ENCODE measurements around the gene CARD19. TPM values are rescaled to one million over a fixed set of nuclear protein-coding genes. Genes with fewer than 3 reads are reported as not detected.

CARD19 gene
- total RNA-seq, 1 experiment from 2014 or later: 36.6 TPM

GRCh38 chr9:93081931-93082330 is 14.1 kb upstream of the CARD19 start:
- POLR2A ChIA-PET: interaction anchor here (0.7 kb wide), 1 partner anchor 485 kb away, joined by 3 read pairs; no protein-coding TSS in a partner anchor
- no peak for TF ChIP-seq CTCF (IDR thresholded peaks at IDR 0.05; ENCODE audit: unreplicated experiment)
- CTCF ChIA-PET: interaction anchor here (0.6 kb wide), 1 partner anchor 92 kb away, joined by 4 read pairs; no protein-coding TSS in a partner anchor
- no TSS peak for BruUV-seq (replicated peaks)
- Mint-ChIP-seq H3K27me3 (ENCODE audit: insufficient read depth, unreplicated experiment) (no peaks in the 10 kb centered on the region), H3K4me1 (ENCODE audit: insufficient read depth, unreplicated experiment) (no peaks in the 10 kb centered on the region), H3K9me3 (ENCODE audit: unreplicated experiment) (no peaks in the 10 kb centered on the region), H3K36me3 (ENCODE audit: insufficient read depth, unreplicated experiment) (no peaks in the 10 kb centered on the region), H3K4me3 (ENCODE audit: unreplicated experiment) (no peak overlapping the region), H3K27ac (ENCODE audit: low read depth, unreplicated experiment) (no peak overlapping the region)
- intact Hi-C loops (cut with micrococcal nuclease): no loop called here
- DNase-seq (ENCODE audit: unreplicated experiment): no peak

- H3K4me1 Mint-ChIP-seq (ENCODE audit: insufficient read depth, unreplicated experiment): no peaks in the 10 kb centered on the region
- no peaks in the 10 kb centered on the region for H3K36me3 Mint-ChIP-seq (ENCODE audit: insufficient read depth, unreplicated experiment)
- no TSS peak for BruUV-seq (replicated peaks)
- intact Hi-C loops (cut with micrococcal nuclease): no loop called here
- CTCF ChIA-PET: no interaction called here
- no peak overlapping the region for H3K27ac Mint-ChIP-seq (ENCODE audit: low read depth, unreplicated experiment)
- no peak for DNase-seq (ENCODE audit: unreplicated experiment)
- no peaks in the 10 kb centered on the region for H3K27me3 Mint-ChIP-seq (ENCODE audit: insufficient read depth, unreplicated experiment)
- H3K9me3 Mint-ChIP-seq (ENCODE audit: unreplicated experiment): no peaks in the 10 kb centered on the region
- H3K4me3 Mint-ChIP-seq (ENCODE audit: unreplicated experiment): no peak overlapping the region
- POLR2A ChIA-PET: no interaction called here
- no peak for TF ChIP-seq CTCF (IDR thresholded peaks at IDR 0.05; ENCODE audit: unreplicated experiment)
Measured at GRCh38 chr9:93082841-93083411, 13.1 kb upstream of the CARD19 start.

DNA sequence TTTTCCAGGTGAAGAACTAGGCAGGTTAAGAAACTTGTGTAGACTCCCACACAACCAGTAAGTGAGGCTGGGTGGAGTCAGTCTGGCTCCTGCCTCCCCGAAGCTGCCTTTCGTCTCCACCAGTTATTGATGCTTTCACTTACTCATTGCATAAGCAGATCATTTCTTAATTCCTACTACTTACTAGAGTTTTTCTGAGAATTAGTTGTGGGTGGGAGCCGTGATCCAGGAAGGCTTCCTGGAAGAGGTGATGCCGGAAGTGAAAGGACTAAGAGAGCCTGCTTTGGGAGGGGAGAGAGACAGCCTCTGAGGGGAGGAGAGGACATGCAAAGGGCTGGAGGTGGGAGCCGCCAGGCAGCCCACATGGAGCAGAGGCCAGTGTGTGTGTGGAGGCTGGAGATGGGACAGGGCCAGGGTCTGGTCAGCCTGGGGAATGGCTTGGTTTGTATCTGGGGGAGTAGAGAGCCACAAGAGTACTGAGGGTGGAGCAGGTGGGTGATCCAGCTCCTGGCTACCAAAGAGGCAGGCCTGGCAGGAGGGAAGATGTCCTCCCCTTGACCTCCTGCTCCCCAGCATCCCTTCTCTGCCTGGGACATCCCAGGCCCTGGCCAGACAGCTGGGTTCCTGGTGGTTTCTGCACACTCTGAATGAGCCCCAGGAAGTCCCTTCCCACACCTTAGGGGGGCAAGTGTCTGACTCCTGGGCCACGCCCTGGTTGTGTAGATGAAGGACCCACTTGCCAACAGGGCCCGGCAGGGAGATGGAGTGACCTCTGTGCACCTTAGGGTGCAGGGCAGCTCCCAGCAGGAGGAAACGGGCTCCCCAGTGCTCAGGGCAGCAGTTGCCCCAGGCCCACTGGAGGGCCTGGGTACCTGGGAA is 12.2 kb upstream of the CARD19 start:
- POLR2A ChIA-PET: no interaction called here
- CTCF ChIA-PET: interaction anchor here (0.6 kb wide), 1 partner anchor 126 kb away, joined by 3 read pairs; no protein-coding TSS in a partner anchor
- TF ChIP-seq CTCF (IDR thresholded peaks at IDR 0.05; ENCODE audit: unreplicated experiment): no peak
- BruUV-seq (replicated peaks): no TSS peak
- Mint-ChIP-seq H3K9me3 (ENCODE audit: unreplicated experiment) (peaks cover 5% of the 10 kb centered on the region), H3K4me3 (ENCODE audit: unreplicated experiment) (no peak overlapping the region), H3K4me1 (ENCODE audit: insufficient read depth, unreplicated experiment) (no peaks in the 10 kb centered on the region), H3K27me3 (ENCODE audit: insufficient read depth, unreplicated experiment) (no peaks in the 10 kb centered on the region), H3K27ac (ENCODE audit: low read depth, unreplicated experiment) (no peak overlapping the region), H3K36me3 (ENCODE audit: insufficient read depth, unreplicated experiment) (no peaks in the 10 kb centered on the region)
- no peak for DNase-seq (ENCODE audit: unreplicated experiment)
- intact Hi-C loops (cut with micrococcal nuclease): no loop called here

DNA sequence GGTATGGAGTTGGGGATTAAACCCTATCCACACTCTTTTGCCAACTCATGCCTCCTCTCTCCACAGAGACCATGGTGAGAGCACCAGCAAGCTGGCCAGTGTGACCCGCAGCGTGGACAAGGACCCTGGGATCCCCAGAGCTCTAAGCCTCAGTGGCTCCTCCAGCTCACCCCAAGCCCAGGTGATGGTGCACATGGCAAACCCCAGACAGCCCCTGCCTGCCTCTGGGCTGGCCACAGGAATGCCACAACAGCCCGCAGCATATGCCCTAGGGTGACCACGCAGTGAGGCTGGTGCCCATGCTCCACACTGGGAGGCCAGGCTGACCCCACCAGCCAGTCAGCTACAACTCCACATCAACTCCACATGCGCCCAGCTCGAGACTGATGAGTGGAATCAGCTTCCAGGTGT is 11.5 kb upstream of the CARD19 start:
- no TSS peak for BruUV-seq (replicated peaks)
- peaks cover 5% of the 10 kb centered on the region for H3K9me3 Mint-ChIP-seq (ENCODE audit: unreplicated experiment)
- TF ChIP-seq CTCF (IDR thresholded peaks at IDR 0.05; ENCODE audit: unreplicated experiment): no peak
- ChIA-PET POLR2A (no interaction called here), CTCF (interaction anchor here (0.6 kb wide), 1 partner anchor 126 kb away, joined by 3 read pairs; no protein-coding TSS in a partner anchor)
- H3K27ac Mint-ChIP-seq (ENCODE audit: low read depth, unreplicated experiment): no peak overlapping the region
- no peaks in the 10 kb centered on the region for H3K27me3 Mint-ChIP-seq (ENCODE audit: insufficient read depth, unreplicated experiment)
- no peaks in the 10 kb centered on the region for H3K36me3 Mint-ChIP-seq (ENCODE audit: insufficient read depth, unreplicated experiment)
- H3K4me1 Mint-ChIP-seq (ENCODE audit: insufficient read depth, unreplicated experiment): no peaks in the 10 kb centered on the region
- DNase-seq (ENCODE audit: unreplicated experiment): no peak
- intact Hi-C loops (cut with micrococcal nuclease): no loop called here
- H3K4me3 Mint-ChIP-seq (ENCODE audit: unreplicated experiment): no peak overlapping the region
